Activated B cell treated with CpG ODN at 0.5 μM for 24 hours (primary cell): ENCODE data around the gene COL19A1. TPM values are rescaled to one million over a fixed set of nuclear protein-coding genes. Genes with fewer than 3 reads are reported as not detected.
A peak's percentile ranks its signal among the peaks of the same experiment; 100 is the strongest.

Experiments
- ATAC-seq: fragments of 200-7000 bp; cut with Tn5 transposase; one replicate; pipeline ENCODE4 v1.10.0; 2021; ENCODE audit warnings: low read depth, mild to moderate bottlenecking, moderate library complexity
- CTCF ChIA-PET: fragments of 350-600 bp; sonication (Branson Sonifier 250); formaldehyde crosslinking; loops from one replicate; lab custom pipeline; 2021; ENCODE audit warnings: antibody characterized with exemption; lab: Charles Lee
- POLR2A ChIA-PET: fragments of 350-600 bp; sonication (Branson Sonifier 250); formaldehyde crosslinking; loops from one replicate; lab custom pipeline; 2021; ENCODE audit warnings: antibody characterized with exemption; lab: Charles Lee
- DNase-seq: peaks from one replicate; pipeline ENCODE4 v3.0.0; 2022
- H3K27ac Mint-ChIP-seq: one replicate; pipeline ENCODE4 v1.8.0; 2020; ENCODE audit warnings: mixed read lengths
- H3K27me3 Mint-ChIP-seq: one replicate; pipeline ENCODE4 v1.8.0; 2021; ENCODE audit warnings: mixed read lengths
- H3K36me3 Mint-ChIP-seq: one replicate; pipeline ENCODE4 v1.8.0; 2021; ENCODE audit warnings: low read depth, mixed read lengths
- H3K4me1 Mint-ChIP-seq: one replicate; pipeline ENCODE4 v1.8.0; 2021; ENCODE audit warnings: mixed read lengths
- H3K4me3 Mint-ChIP-seq: one replicate; pipeline ENCODE4 v1.8.0; 2020; ENCODE audit warnings: mild to moderate bottlenecking, mixed read lengths
- H3K9me3 Mint-ChIP-seq: one replicate; pipeline ENCODE4 v1.8.0; 2020; ENCODE audit warnings: mixed read lengths
- intact Hi-C: fragments of 100-400 bp; cut with micrococcal nuclease; formaldehyde crosslinking; loops from one replicate; pipeline ENCODE4 v1.15.1; 2024
- total RNA-seq: library from RNA; stranded (reverse); gene quantifications from 2 replicates; pipeline ENCODE4 v1.2.3, GENCODE V29; 2022
- TF ChIP-seq, protein P1 (sequence below): fragments of 200-600 bp; IDR thresholded peaks from one replicate; pipeline ENCODE4 v1.8.0; 2022; ENCODE audit warnings: antibody characterized with exemption, mild to moderate bottlenecking

Gene COL19A1
- 41.9 and 54.4 TPM in 2 replicates for total RNA-seq

DNA sequence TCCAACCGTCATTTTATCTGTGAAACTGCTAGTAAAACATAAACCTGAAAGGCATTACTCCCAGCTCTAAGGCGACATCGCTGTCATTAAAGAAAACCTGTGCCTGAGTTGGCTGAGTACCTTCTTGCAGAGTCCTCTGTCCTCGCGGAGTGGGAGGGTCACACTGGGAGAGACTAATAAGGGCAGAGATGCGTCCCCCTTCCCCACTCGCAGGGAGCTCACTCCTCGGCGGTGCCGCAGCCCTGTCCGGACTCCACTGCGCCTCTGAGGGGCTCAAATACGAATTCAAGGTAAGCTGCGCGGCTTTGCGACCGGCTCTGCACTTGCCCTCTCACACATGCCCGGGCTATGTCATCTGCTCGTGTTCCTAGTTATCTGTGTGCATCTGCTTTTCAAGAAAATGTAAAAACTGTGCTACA, at the start of gene COL19A1:
COL19A1 (plus strand) TSS at position 206 of the 419 bp plus-strand sequence. CDS start 13,012 bp downstream, outside the sequence.
- no peaks in the 10 kb centered on the region for H3K27me3 Mint-ChIP-seq
- peak; percentile 51 for ATAC-seq
- peak within 1 kb of the TSS; percentile 88 for H3K4me3 Mint-ChIP-seq
- DNase-seq = peak; percentile 61
- H3K4me1 Mint-ChIP-seq = peaks cover 74% of the 10 kb centered on the region
- H3K36me3 Mint-ChIP-seq = peaks cover 43% of the 10 kb centered on the region
- POLR2A ChIA-PET = interaction anchor here (0.6 to 4.9 kb wide), 25 partner anchors 10 to 242 kb away, joined by 3 to 141 read pairs (median 6); partner anchors contain the start of gene LMBRD1
- H3K9me3 Mint-ChIP-seq = no peaks in the 10 kb centered on the region
- CTCF ChIA-PET = interaction anchor here (0.7 to 3.3 kb wide), 10 partner anchors 14 to 241 kb away, joined by 3 to 24 read pairs (median 4); no protein-coding TSS in a partner anchor
- intact Hi-C loops = loop anchor here (1.0 to 5.0 kb wide), 7 partner anchors 44 to 1421 kb away; partner anchors contain the start of gene OGFRL1
- H3K27ac Mint-ChIP-seq = peak within 1 kb of the TSS; percentile 98
- TF ChIP-seq, protein P1, sequence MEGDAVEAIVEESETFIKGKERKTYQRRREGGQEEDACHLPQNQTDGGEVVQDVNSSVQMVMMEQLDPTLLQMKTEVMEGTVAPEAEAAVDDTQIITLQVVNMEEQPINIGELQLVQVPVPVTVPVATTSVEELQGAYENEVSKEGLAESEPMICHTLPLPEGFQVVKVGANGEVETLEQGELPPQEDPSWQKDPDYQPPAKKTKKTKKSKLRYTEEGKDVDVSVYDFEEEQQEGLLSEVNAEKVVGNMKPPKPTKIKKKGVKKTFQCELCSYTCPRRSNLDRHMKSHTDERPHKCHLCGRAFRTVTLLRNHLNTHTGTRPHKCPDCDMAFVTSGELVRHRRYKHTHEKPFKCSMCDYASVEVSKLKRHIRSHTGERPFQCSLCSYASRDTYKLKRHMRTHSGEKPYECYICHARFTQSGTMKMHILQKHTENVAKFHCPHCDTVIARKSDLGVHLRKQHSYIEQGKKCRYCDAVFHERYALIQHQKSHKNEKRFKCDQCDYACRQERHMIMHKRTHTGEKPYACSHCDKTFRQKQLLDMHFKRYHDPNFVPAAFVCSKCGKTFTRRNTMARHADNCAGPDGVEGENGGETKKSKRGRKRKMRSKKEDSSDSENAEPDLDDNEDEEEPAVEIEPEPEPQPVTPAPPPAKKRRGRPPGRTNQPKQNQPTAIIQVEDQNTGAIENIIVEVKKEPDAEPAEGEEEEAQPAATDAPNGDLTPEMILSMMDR = no peak

DNA sequence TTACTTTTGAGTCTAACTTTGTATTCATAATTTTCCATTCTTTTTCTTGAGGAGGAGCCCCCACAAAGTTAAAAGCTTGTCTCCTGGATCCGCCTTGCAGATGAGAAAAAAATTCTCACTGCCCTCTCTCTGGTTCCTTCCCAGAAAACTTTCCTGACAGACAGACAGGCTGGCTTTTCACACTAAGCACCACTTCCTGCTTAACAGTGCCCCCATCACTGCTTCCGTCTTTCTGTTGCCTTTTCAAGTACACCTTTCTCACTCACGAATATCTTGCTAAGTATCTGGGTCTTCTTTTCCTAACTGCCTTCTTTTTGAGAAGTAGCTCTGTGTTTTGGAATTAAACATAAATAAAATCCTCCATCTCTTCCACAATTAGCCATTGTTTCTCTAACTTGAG, 49.8 kb upstream of the COL19A1 start:
- Mint-ChIP-seq H3K27ac (peak overlapping the region; percentile 97), H3K27me3 (no peaks in the 10 kb centered on the region), H3K9me3 (no peaks in the 10 kb centered on the region), H3K36me3 (no peaks in the 10 kb centered on the region), H3K4me3 (peak overlapping the region; percentile 71), H3K4me1 (peaks cover 59% of the 10 kb centered on the region)
- TF ChIP-seq, protein P1 = no peak
- intact Hi-C loops = loop anchor here (1.0 to 2.0 kb wide), 5 partner anchors 11 to 64 kb away; partner anchors contain the start of gene COL19A1
- ChIA-PET POLR2A (interaction anchor here (1.0 to 8.1 kb wide), 5 partner anchors 20 to 164 kb away, joined by 3 to 106 read pairs (median 8); partner anchors contain the start of genes COL19A1 and LMBRD1), CTCF (interaction anchor here (1.7 kb wide), 1 partner anchor 20 kb away, joined by 6 read pairs; the partner anchor contains the start of gene LMBRD1)
- DNase-seq = no peak
- ATAC-seq = peak; percentile 41

DNA sequence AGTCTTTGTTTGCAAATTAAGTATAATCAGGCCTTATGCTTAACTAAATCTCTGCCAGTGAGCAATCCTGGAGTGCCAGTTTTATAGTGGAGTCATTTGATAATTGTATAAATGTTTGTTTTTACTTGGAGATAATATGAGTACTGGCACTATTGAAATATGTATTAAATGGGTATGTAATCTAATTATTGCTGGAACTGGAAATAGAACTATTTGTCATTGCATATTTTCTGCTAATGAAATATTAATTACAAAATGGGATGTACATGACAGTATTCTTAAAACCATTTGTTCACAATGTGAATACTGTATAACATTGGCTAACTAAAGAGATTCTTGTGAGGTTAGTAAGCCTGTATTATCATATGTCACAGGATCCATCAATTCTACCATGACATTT, 49.0 kb upstream of the COL19A1 start:
- no peak overlapping the region for H3K27ac Mint-ChIP-seq
- DNase-seq (no peak), ATAC-seq (no peak)
- CTCF ChIA-PET = no interaction called here
- H3K4me3 Mint-ChIP-seq = no peak overlapping the region
- no peaks in the 10 kb centered on the region for H3K27me3 Mint-ChIP-seq
- POLR2A ChIA-PET = interaction anchor here (8.1 kb wide), 1 partner anchor 20 kb away, joined by 106 read pairs; the partner anchor contains the start of gene LMBRD1
- peaks cover 51% of the 10 kb centered on the region for H3K4me1 Mint-ChIP-seq
- H3K9me3 Mint-ChIP-seq = no peaks in the 10 kb centered on the region
- TF ChIP-seq, protein P1 = no peak
- intact Hi-C loops = loop anchor here (2.0 kb wide), 1 partner anchor 63 kb away; no protein-coding TSS in a partner anchor
- H3K36me3 Mint-ChIP-seq = no peaks in the 10 kb centered on the region

GRCh38 chr6:69818223-69818930, 48.0 kb upstream of the COL19A1 start:
- Mint-ChIP-seq H3K4me3 (no peak overlapping the region), H3K27me3 (no peaks in the 10 kb centered on the region), H3K36me3 (no peaks in the 10 kb centered on the region), H3K4me1 (peaks cover 40% of the 10 kb centered on the region), H3K9me3 (no peaks in the 10 kb centered on the region), H3K27ac (no peak overlapping the region)
- POLR2A ChIA-PET = interaction anchor here (1.6 kb wide), 1 partner anchor 22 kb away, joined by 4 read pairs; the partner anchor contains the start of gene LMBRD1
- no peak for ATAC-seq
- TF ChIP-seq, protein P1 = no peak
- DNase-seq = no peak
- intact Hi-C loops = no loop called here
- CTCF ChIA-PET = no interaction called here

GRCh38 chr6:69819138-69819537, 47.2 kb upstream of the COL19A1 start:
- Mint-ChIP-seq H3K27me3 (no peaks in the 10 kb centered on the region), H3K36me3 (no peaks in the 10 kb centered on the region), H3K4me3 (no peak overlapping the region), H3K4me1 (peaks cover 34% of the 10 kb centered on the region), H3K9me3 (no peaks in the 10 kb centered on the region), H3K27ac (no peak overlapping the region)
- TF ChIP-seq, protein P1 = no peak
- DNase-seq = no peak
- ChIA-PET POLR2A (interaction anchor here (1.6 to 1.7 kb wide), 2 partner anchors 23 to 48 kb away, joined by 4 to 6 read pairs; partner anchors contain the start of gene LMBRD1), CTCF (no interaction called here)
- no peak for ATAC-seq
- intact Hi-C loops = no loop called here
